GM12878 (cell line): ENCODE data around the gene CHST2. TPM values are rescaled to one million over a fixed set of nuclear protein-coding genes. Genes with fewer than 3 reads are reported as not detected.

Source experiments
- ATAC-seq: fragments of 200-7000 bp; cut with Tn5 transposase; 3 replicates; pipeline ENCODE4 v1.9.1; 2020; ENCODE audit warnings: mild to moderate bottlenecking, moderate library complexity
- BruUV-seq: library from RNA; stranded (reverse); fragments of 400-500 nt; replicated peaks from 2 replicates; lab custom pipeline; 2021; lab: Mats Ljungman, UMichigan
- CTCF ChIA-PET: fragments of 300-600 bp; sonication (Branson Sonifier 250); formaldehyde crosslinking; extraction: SDS; loops from one replicate; lab custom pipeline; 2021; ENCODE audit warnings: inconsistent platforms; lab: Yijun Ruan, JAX
- POLR2A ChIA-PET: fragments of 350-600 bp; formaldehyde crosslinking; extraction: SDS; loops from one replicate; lab custom pipeline; 2021; ENCODE audit warnings: inconsistent platforms; lab: Charles Lee
- RAD21 ChIA-PET: fragments of 300-600 bp; sonication (Branson Sonifier 250); formaldehyde crosslinking; loops from one replicate; lab custom pipeline; 2023; ENCODE audit warnings: antibody characterized with exemption; ENCODE audit not compliant: unreplicated experiment; lab: Charles Lee
- SMC1A ChIA-PET: fragments of 300-600 bp; sonication (Branson Sonifier 250); formaldehyde crosslinking; loops from one replicate; lab custom pipeline; 2023; ENCODE audit not compliant: unreplicated experiment, uncharacterized antibody; lab: Charles Lee
- DNase-seq: peaks from one replicate; pipeline ENCODE4 v3.0.0-alpha.2; 2011; ENCODE audit warnings: low read depth, low spot score
- FAIRE-seq: peaks from 3 replicates; lab custom pipeline; 2011; peaks lifted over from hg19 to GRCh38; lab: Jason Lieb, UNC
- H2AFZ ChIP-seq: 2 replicates; pipeline ENCODE4 v1.6.0; 2011; ENCODE audit warnings: low read depth, low read length, control low read depth; ENCODE audit not compliant: control insufficient read depth
- H3K27ac ChIP-seq: 2 replicates; pipeline ENCODE4 v1.5.1; 2011; ENCODE audit warnings: control low read depth; ENCODE audit not compliant: control insufficient read depth, insufficient read depth
- H3K27me3 ChIP-seq, 2 experiments: replicated peaks in 1 of 2; 2 replicates each; pipeline versions ENCODE4 v1.6.0 to v1.6.1; 2011; ENCODE audit warnings: low read length in 1 of 2; ENCODE audit not compliant: control insufficient read depth in 2 of 2, insufficient read depth in 2 of 2
- H3K36me3 ChIP-seq, 2 experiments: 2 replicates each; pipeline ENCODE4 v1.5.1; 2011; ENCODE audit warnings: low read length in 1 of 2; ENCODE audit not compliant: control insufficient read depth in 2 of 2, insufficient read depth in 2 of 2
- H3K4me1 ChIP-seq: 2 replicates; pipeline ENCODE4 v1.6.1; 2011; ENCODE audit warnings: mild to moderate bottlenecking, low read length, moderate library complexity, mixed read lengths; ENCODE audit not compliant: control insufficient read depth, insufficient read depth
- H3K4me2 ChIP-seq: 2 replicates; pipeline ENCODE4 v1.6.0; 2011; ENCODE audit warnings: control low read depth; ENCODE audit not compliant: control insufficient read depth, insufficient read depth
- H3K4me3 ChIP-seq: fragments of 200-600 bp; sonication (generic); 2 replicates; pipeline ENCODE4 v1.5.1; 2016
- H3K79me2 ChIP-seq: 2 replicates; pipeline ENCODE4 v1.6.0; 2011; ENCODE audit warnings: low read length; ENCODE audit not compliant: control insufficient read depth, insufficient read depth
- H3K9ac ChIP-seq: 2 replicates; pipeline ENCODE4 v1.8.0; 2011; ENCODE audit warnings: low read length, control low read depth, mixed read lengths; ENCODE audit not compliant: control insufficient read depth, insufficient read depth
- H3K9me3 ChIP-seq: replicated peaks from 3 replicates; pipeline ENCODE4 v1.5.1; 2011; ENCODE audit warnings: mild to moderate bottlenecking, low read length; ENCODE audit not compliant: control insufficient read depth, insufficient read depth
- H4K20me1 ChIP-seq: 2 replicates; pipeline ENCODE4 v1.6.0; 2011; ENCODE audit not compliant: control insufficient read depth, insufficient read depth
- CBFB ChIP-seq: IDR thresholded peaks from 2 replicates; pipeline ENCODE4 v1.6.1; 2016; ENCODE audit warnings: antibody characterized with exemption, low read depth
- ETV6 ChIP-seq, 2 experiments: fragments of 450-650 bp in 1 of 2; IDR thresholded peaks in 1 of 2; conservative IDR thresholded peaks in 1 of 2; 2 replicates each; pipeline ENCODE4 v1.6.1; 2014; ENCODE audit warnings: antibody characterized with exemption in 1 of 2, borderline replicate concordance in 1 of 2, low read depth in 1 of 2, mild to moderate bottlenecking in 1 of 2, moderate library complexity in 1 of 2
- FOXK2 ChIP-seq: fragments of 450-650 bp; IDR thresholded peaks from 2 replicates; pipeline ENCODE4 v1.6.1; 2017; ENCODE audit warnings: mild to moderate bottlenecking, moderate library complexity
- FOXM1 ChIP-seq: IDR thresholded peaks from 2 replicates; pipeline ENCODE4 v1.6.1; 2012; ENCODE audit warnings: low read depth, mild to moderate bottlenecking, inconsistent platforms, low read length, moderate library complexity
- KDM1A ChIP-seq: fragments of 200-600 bp; sonication (generic); IDR thresholded peaks from 2 replicates; pipeline ENCODE4 v1.6.1; 2016; ENCODE audit warnings: borderline replicate concordance
- MEF2B ChIP-seq: fragments of 450-650 bp; IDR thresholded peaks from 2 replicates; pipeline ENCODE4 v1.6.1; 2018; ENCODE audit warnings: mild to moderate bottlenecking, moderate library complexity; ENCODE audit not compliant: partially characterized antibody, poor library complexity, severe bottlenecking
- NFIC ChIP-seq: IDR thresholded peaks from 2 replicates; pipeline ENCODE4 v1.6.1; 2012; ENCODE audit warnings: low read depth, mild to moderate bottlenecking, inconsistent platforms, low read length, moderate library complexity
- PAX5 ChIP-seq: IDR thresholded peaks from 2 replicates; pipeline ENCODE4 v1.6.1; 2011; ENCODE audit warnings: low read depth, low read length, borderline replicate concordance
- SREBF2 ChIP-seq: IDR thresholded peaks from 2 replicates; pipeline ENCODE4 v1.6.1; 2012; ENCODE audit warnings: mild to moderate bottlenecking, low read length
- WGBS: methylation state at CpG from one replicate; pipeline ENCODE4 v1.1.6; 2016; ENCODE audit warnings: low lambda C conversion rate; ENCODE audit not compliant: insufficient replicate concordance, insufficient coverage; ENCODE audit errors: missing lambda C conversion rate; 5-methylcytosine and 5-hydroxymethylcytosine counted together
- in situ Hi-C: fragments of 300-500 bp; cut with MboI; formaldehyde crosslinking; loops from 9 replicates; pipeline ENCODE4 v1.14.3; 2018; ENCODE audit warnings: mixed read lengths
- intact Hi-C: fragments of 100-400 bp; cut with micrococcal nuclease; formaldehyde crosslinking; loops from one replicate; pipeline ENCODE4 v1.14.2; 2022; ENCODE audit not compliant: unreplicated experiment
- polyA plus RNA-seq, 11 experiments: library from polyadenylated mRNA; depleted of rRNA in 4 of 11; unstranded in 6 of 11; stranded (reverse) in 5 of 11; fragments of >200 nt; fragmentation: Nextera tagmentation in 4 of 11; fragmentation: Illumina TruSeq in 1 of 11; extraction: Ambion mirVana in 4 of 11; extraction: Trizol in 1 of 11; gene quantifications; 1 replicate in 1 of 11; 2 replicates in 10 of 11; pipeline versions ENCODE4 v1.2.1 to v1.2.3, GENCODE V29; 2011 to 2016; ENCODE audit warnings: inconsistent platforms in 2 of 11, missing spikeins in 2 of 11, low read depth in 1 of 11
- total RNA-seq, 4 experiments: library from RNA; depleted of rRNA in 3 of 4; stranded (reverse); fragments of >200 nt in 3 of 4; fragmentation: Illumina TruSeq in 1 of 4; extraction: Trizol in 1 of 4; gene quantifications; 2 replicates each; pipeline versions ENCODE4 v1.2.1 to v1.2.3, GENCODE V29; 2013 to 2021
- TF ChIP-seq, protein P1 (sequence below): IDR thresholded peaks from 2 replicates; pipeline ENCODE4 v1.6.1; 2012; ENCODE audit warnings: mild to moderate bottlenecking, low read depth, low read length
- TF ChIP-seq, protein P2 (sequence below): fragments of 450-650 bp; IDR thresholded peaks from 2 replicates; pipeline ENCODE4 v1.6.1; 2016; ENCODE audit warnings: mild to moderate bottlenecking
- TF ChIP-seq, protein P3 (sequence below): fragments of 450-650 bp; IDR thresholded peaks from 2 replicates; pipeline ENCODE4 v1.6.1; 2014; ENCODE audit warnings: mild to moderate bottlenecking
- TF ChIP-seq, protein P4 (sequence below): fragments of 450-650 bp; IDR thresholded peaks from 2 replicates; pipeline ENCODE4 v1.6.1; 2017; ENCODE audit warnings: mild to moderate bottlenecking, low read depth, inconsistent platforms; ENCODE audit not compliant: poor library complexity, severe bottlenecking

The CHST2 gene
- total and polyA plus RNA-seq, 10 of the 15 experiments (the other 5 are each of a cell fraction or from before 2014, with no cell fraction given), result 1.6 to 37.2 (median 8.8) TPM

DNA sequence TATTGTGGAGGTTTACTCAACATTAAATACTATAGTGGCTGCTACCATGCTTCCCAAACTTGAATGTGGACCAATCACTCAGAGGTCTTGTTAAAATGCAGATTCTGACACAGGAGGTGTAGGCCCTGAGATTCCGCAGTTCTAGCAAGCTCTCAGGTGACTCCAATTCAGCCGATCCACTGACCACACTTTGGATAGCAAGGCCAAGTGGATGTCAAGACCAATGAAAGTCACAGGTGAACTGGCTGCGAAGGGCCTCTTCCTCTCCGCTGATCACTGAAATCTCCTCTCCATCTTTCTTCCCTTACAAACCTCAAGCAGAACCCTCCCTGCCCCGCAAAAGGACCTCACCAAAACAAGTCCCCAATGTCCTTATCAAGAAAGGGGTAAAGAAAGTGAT, 9.2 kb upstream of the CHST2 start (continued):
- TF ChIP-seq, protein P1, sequence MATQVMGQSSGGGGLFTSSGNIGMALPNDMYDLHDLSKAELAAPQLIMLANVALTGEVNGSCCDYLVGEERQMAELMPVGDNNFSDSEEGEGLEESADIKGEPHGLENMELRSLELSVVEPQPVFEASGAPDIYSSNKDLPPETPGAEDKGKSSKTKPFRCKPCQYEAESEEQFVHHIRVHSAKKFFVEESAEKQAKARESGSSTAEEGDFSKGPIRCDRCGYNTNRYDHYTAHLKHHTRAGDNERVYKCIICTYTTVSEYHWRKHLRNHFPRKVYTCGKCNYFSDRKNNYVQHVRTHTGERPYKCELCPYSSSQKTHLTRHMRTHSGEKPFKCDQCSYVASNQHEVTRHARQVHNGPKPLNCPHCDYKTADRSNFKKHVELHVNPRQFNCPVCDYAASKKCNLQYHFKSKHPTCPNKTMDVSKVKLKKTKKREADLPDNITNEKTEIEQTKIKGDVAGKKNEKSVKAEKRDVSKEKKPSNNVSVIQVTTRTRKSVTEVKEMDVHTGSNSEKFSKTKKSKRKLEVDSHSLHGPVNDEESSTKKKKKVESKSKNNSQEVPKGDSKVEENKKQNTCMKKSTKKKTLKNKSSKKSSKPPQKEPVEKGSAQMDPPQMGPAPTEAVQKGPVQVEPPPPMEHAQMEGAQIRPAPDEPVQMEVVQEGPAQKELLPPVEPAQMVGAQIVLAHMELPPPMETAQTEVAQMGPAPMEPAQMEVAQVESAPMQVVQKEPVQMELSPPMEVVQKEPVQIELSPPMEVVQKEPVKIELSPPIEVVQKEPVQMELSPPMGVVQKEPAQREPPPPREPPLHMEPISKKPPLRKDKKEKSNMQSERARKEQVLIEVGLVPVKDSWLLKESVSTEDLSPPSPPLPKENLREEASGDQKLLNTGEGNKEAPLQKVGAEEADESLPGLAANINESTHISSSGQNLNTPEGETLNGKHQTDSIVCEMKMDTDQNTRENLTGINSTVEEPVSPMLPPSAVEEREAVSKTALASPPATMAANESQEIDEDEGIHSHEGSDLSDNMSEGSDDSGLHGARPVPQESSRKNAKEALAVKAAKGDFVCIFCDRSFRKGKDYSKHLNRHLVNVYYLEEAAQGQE, result no peak
- TF ChIP-seq KDM1A (no peak), NFIC (no peak), FOXK2 (no peak), SREBF2 (no peak)
- TF ChIP-seq, protein P2, sequence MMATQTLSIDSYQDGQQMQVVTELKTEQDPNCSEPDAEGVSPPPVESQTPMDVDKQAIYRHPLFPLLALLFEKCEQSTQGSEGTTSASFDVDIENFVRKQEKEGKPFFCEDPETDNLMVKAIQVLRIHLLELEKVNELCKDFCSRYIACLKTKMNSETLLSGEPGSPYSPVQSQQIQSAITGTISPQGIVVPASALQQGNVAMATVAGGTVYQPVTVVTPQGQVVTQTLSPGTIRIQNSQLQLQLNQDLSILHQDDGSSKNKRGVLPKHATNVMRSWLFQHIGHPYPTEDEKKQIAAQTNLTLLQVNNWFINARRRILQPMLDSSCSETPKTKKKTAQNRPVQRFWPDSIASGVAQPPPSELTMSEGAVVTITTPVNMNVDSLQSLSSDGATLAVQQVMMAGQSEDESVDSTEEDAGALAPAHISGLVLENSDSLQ, result no peak

DNA sequence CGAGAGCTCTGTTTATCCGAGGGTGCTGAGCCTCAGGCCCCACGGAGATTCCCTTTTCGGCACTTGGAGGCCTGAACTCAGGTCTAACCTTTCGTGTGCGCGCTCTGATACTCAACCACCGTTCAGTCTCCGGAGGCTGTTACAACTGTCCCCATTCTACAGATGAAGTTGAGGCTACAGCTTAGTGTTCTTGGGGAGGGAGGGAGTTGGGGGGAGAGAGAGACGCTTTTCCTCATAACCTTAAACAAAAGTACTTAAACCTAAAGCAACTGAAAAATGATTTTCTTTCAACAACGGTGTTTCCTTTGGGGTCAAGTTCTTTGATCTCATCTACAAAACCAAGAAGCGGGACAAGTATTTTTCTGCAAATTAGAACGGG, 952 bp upstream of the CHST2 start:
- CTCF ChIA-PET, result interaction anchor here (1.3 kb wide), 1 partner anchor 10 kb away, joined by 6 read pairs; no protein-coding TSS in a partner anchor
- H3K27ac ChIP-seq, result peak overlapping the region; percentile 73; the same call in 1 of the 2 replicates
- in situ Hi-C loops, result no loop called here
- H3K4me3 ChIP-seq, result peak overlapping the region; percentile 91
- DNase-seq, result no peak
- H4K20me1 ChIP-seq, result no peaks in the 10 kb centered on the region
- RAD21 ChIA-PET, result interaction anchor here (1.0 kb wide), 1 partner anchor 33 kb away, joined by 3 read pairs; no protein-coding TSS in a partner anchor
- peaks cover 13% of the 10 kb centered on the region for H3K4me1 ChIP-seq
- no peaks in the 10 kb centered on the region for H3K27me3 ChIP-seq
- peak overlapping the region; percentile 89 for H2AFZ ChIP-seq
- intact Hi-C loops, result loop anchor here (1.0 kb wide), 1 partner anchor 36 kb away; no protein-coding TSS in a partner anchor
- 0 out of 4 replicates have a peak, but pooled peaks cover 0 to 5% of the 10 kb centered on the region in 2 experiments for H3K36me3 ChIP-seq
- SMC1A ChIA-PET, result interaction anchor here (1.0 to 1.5 kb wide), 6 partner anchors 39 to 121 kb away, joined by 3 to 4 read pairs (median 3); no protein-coding TSS in a partner anchor
- no TSS peak for BruUV-seq
- H3K9me3 ChIP-seq, result no peaks in the 10 kb centered on the region
- peak; percentile 54 for FAIRE-seq
- H3K79me2 ChIP-seq, result peaks cover 32% of the 10 kb centered on the region
- 2% methylated on average over 13 of the region's 13 CpGs for WGBS
- POLR2A ChIA-PET, result no interaction called here
- H3K4me2 ChIP-seq, result peak overlapping the region; percentile 91
- no peak for ATAC-seq
- H3K9ac ChIP-seq, result peak overlapping the region; percentile 88
- no peak for TF ChIP-seq FOXM1
- no peak for TF ChIP-seq ETV6 (conservative IDR thresholded peaks at IDR 0.05 in 1 of 2, IDR thresholded peaks at IDR 0.05 in 1 of 2; ENCODE audit: borderline replicate concordance in 1 of 2, low read depth in 1 of 2)
- TF ChIP-seq, protein P3, sequence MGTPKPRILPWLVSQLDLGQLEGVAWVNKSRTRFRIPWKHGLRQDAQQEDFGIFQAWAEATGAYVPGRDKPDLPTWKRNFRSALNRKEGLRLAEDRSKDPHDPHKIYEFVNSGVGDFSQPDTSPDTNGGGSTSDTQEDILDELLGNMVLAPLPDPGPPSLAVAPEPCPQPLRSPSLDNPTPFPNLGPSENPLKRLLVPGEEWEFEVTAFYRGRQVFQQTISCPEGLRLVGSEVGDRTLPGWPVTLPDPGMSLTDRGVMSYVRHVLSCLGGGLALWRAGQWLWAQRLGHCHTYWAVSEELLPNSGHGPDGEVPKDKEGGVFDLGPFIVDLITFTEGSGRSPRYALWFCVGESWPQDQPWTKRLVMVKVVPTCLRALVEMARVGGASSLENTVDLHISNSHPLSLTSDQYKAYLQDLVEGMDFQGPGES, result no peak
- TF ChIP-seq CBFB, result no peak
- no peak for TF ChIP-seq PAX5
- TF ChIP-seq, protein P4, sequence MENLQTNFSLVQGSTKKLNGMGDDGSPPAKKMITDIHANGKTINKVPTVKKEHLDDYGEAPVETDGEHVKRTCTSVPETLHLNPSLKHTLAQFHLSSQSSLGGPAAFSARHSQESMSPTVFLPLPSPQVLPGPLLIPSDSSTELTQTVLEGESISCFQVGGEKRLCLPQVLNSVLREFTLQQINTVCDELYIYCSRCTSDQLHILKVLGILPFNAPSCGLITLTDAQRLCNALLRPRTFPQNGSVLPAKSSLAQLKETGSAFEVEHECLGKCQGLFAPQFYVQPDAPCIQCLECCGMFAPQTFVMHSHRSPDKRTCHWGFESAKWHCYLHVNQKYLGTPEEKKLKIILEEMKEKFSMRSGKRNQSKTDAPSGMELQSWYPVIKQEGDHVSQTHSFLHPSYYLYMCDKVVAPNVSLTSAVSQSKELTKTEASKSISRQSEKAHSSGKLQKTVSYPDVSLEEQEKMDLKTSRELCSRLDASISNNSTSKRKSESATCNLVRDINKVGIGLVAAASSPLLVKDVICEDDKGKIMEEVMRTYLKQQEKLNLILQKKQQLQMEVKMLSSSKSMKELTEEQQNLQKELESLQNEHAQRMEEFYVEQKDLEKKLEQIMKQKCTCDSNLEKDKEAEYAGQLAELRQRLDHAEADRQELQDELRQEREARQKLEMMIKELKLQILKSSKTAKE, result no peak
- no peak for TF ChIP-seq MEF2B
